Eye (tissue), 1 donor: ENCODE measurements around the gene TXNRD1.

ENCODE experiments used
- DNase-seq: peaks from one replicate; pipeline ENCODE4 v3.0.0-alpha.2; 2015

TXNRD1 gene

GRCh38 chr12:104353012-104353981 lies 137.7 kb downstream of the TXNRD1 start:
- no peak for DNase-seq

GRCh38 chr12:104354167-104354867 lies 138.7 kb downstream of the TXNRD1 start:
- DNase-seq, result no peak

- DNase-seq, result no peak
Observed at GRCh38 chr12:104354868-104355570, 139.4 kb downstream of the TXNRD1 start.

GRCh38 chr12:104355630-104356029 lies 140.1 kb downstream of the TXNRD1 start:
- no peak for DNase-seq

GRCh38 chr12:104356231-104357115 lies 140.9 kb downstream of the TXNRD1 start:
- no peak for DNase-seq

- DNase-seq, result no peak
Observed at GRCh38 chr12:104357421-104357952, 141.9 kb downstream of the TXNRD1 start.

- DNase-seq, result peak; percentile 68
Observed at GRCh38 chr12:104358353-104359003, 142.9 kb downstream of the TXNRD1 start.

- DNase-seq, result no peak
Observed at GRCh38 chr12:104359216-104359615, 143.6 kb downstream of the TXNRD1 start.

- no peak for DNase-seq
Observed at GRCh38 chr12:104360157-104360556, 144.6 kb downstream of the TXNRD1 start.

- no peak for DNase-seq
Observed at GRCh38 chr12:104360983-104361707, 145.6 kb downstream of the TXNRD1 start.

- DNase-seq, result no peak
Observed at GRCh38 chr12:104365921-104366410, 150.4 kb downstream of the TXNRD1 start.

GRCh38 chr12:104369708-104370107 lies 154.1 kb downstream of the TXNRD1 start:
- DNase-seq, result no peak

- no peak for DNase-seq
Observed at GRCh38 chr12:104371043-104371870, 155.7 kb downstream of the TXNRD1 start.

GRCh38 chr12:104372061-104372720 lies 156.6 kb downstream of the TXNRD1 start:
- DNase-seq, result no peak

GRCh38 chr12:104372721-104373335 lies 157.2 kb downstream of the TXNRD1 start:
- DNase-seq, result no peak

- no peak for DNase-seq
Observed at GRCh38 chr12:104374071-104374470, 158.5 kb downstream of the TXNRD1 start.

GRCh38 chr12:104374806-104375205 lies 159.2 kb downstream of the TXNRD1 start:
- no peak for DNase-seq

GRCh38 chr12:104375775-104376174 lies 160.2 kb downstream of the TXNRD1 start:
- no peak for DNase-seq
